ENCODE data around the gene PRR14L.

DNA sequence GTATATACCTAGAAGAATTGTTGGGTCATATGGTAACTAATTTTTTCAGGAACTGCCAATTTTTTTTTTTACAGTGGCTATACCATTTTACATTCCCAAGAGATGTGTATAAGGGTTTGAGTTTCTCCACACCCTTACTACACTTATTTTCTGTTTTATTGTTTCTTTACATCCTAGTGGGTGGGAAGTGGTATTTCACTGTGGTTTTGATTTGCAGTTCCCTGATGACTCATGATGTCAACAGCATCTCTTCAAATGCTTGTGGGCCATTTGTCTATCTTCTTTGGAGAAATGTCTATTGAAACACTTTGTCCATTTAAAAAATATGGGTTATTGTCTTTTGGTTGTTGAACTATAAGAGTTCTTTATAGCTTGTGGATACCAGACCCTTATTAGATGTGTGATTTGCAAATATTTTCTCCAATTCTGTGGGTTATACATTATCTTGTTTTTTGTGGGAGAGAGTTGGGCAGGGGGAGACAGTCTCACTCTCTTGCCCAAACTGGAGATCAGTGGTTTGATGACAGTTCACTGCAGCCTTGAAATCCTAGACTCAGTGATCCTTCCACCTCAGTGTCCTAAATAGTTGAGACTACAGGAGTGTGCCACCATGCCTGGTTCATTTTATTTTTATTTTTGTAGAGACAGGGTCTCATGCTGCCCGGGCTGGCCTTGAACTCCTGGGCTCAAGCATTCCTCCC is 57.6 kb downstream of the PRR14L start:
- TF ChIP-seq, protein P1, sequence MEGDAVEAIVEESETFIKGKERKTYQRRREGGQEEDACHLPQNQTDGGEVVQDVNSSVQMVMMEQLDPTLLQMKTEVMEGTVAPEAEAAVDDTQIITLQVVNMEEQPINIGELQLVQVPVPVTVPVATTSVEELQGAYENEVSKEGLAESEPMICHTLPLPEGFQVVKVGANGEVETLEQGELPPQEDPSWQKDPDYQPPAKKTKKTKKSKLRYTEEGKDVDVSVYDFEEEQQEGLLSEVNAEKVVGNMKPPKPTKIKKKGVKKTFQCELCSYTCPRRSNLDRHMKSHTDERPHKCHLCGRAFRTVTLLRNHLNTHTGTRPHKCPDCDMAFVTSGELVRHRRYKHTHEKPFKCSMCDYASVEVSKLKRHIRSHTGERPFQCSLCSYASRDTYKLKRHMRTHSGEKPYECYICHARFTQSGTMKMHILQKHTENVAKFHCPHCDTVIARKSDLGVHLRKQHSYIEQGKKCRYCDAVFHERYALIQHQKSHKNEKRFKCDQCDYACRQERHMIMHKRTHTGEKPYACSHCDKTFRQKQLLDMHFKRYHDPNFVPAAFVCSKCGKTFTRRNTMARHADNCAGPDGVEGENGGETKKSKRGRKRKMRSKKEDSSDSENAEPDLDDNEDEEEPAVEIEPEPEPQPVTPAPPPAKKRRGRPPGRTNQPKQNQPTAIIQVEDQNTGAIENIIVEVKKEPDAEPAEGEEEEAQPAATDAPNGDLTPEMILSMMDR (IDR thresholded peaks at IDR 0.05) = no peak
- no peak for TF ChIP-seq POLR2A (IDR thresholded peaks at IDR 0.05)
